Measurements from ENCODE around the gene KDM4C. TPM values are rescaled to one million over a fixed set of nuclear protein-coding genes. Genes with fewer than 3 reads are reported as not detected.

The KDM4C gene
- total RNA-seq, 4 donors from 2014 or later, result 32.3 to 41.4 (median 35.3) TPM

DNA sequence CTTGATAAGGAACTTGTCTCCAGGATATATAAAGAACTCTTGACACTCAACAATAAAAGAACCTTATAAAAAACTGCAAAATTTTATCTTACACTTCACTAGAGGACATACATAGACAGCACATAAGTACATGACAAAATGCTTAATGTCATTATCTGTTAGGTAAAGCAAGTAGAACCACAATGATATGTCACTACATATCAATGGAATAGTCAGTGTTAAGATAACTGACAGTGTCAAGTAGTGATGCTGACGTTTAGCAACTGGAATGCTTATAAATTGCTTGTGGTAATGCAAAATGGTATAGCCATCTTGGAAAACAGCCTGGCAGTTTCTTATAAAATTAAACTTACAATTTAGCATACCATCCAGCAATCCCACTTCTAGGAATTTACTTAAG, 314.1 kb downstream of the KDM4C start:
- intact Hi-C loops (cut with DNase I; ENCODE audit: low total_unique reads), result no loop called here
- no peak overlapping the region for H3K4me3 ChIP-seq (ENCODE audit: low read depth, poor library complexity, severe bottlenecking)
- TF ChIP-seq, protein P1, sequence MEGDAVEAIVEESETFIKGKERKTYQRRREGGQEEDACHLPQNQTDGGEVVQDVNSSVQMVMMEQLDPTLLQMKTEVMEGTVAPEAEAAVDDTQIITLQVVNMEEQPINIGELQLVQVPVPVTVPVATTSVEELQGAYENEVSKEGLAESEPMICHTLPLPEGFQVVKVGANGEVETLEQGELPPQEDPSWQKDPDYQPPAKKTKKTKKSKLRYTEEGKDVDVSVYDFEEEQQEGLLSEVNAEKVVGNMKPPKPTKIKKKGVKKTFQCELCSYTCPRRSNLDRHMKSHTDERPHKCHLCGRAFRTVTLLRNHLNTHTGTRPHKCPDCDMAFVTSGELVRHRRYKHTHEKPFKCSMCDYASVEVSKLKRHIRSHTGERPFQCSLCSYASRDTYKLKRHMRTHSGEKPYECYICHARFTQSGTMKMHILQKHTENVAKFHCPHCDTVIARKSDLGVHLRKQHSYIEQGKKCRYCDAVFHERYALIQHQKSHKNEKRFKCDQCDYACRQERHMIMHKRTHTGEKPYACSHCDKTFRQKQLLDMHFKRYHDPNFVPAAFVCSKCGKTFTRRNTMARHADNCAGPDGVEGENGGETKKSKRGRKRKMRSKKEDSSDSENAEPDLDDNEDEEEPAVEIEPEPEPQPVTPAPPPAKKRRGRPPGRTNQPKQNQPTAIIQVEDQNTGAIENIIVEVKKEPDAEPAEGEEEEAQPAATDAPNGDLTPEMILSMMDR (IDR thresholded peaks at IDR 0.05), result no peak
- TF ChIP-seq POLR2A (IDR thresholded peaks at IDR 0.05), result no peak
- WGBS, 2 donors, result 79 to 86% methylated on average over 1 of the region's 1 CpG
- DNase-seq (ENCODE audit: low spot score in 2 of 2), result no peak

DNA sequence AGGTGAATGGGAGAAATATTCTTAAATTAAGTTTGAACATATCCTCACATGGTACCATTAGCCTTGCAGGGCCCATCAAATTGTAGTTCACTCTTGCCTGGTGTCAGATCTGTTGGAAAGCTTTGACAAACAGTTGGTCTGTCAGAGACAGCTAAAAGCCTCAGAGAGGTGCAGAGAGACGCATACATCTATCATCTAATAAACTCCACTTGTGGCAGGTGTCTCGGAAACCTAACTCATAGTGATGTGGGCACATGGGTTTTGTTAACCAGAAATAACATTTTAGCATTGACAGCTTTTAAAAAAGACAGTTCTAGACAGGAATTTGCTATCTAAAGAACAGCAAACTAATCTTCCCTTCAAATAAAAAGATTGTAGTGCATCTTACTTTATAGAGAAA, 315.9 kb downstream of the KDM4C start:
- WGBS, 2 donors, result 92 to 96% methylated on average over 2 of the region's 2 CpGs
- H3K4me3 ChIP-seq (ENCODE audit: low read depth, poor library complexity, severe bottlenecking), result no peak overlapping the region
- no peak for DNase-seq (ENCODE audit: low spot score in 2 of 2)
- TF ChIP-seq, protein P1 (IDR thresholded peaks at IDR 0.05), result no peak
- TF ChIP-seq POLR2A (IDR thresholded peaks at IDR 0.05), result no peak
- intact Hi-C loops (cut with DNase I; ENCODE audit: low total_unique reads), result no loop called here

DNA sequence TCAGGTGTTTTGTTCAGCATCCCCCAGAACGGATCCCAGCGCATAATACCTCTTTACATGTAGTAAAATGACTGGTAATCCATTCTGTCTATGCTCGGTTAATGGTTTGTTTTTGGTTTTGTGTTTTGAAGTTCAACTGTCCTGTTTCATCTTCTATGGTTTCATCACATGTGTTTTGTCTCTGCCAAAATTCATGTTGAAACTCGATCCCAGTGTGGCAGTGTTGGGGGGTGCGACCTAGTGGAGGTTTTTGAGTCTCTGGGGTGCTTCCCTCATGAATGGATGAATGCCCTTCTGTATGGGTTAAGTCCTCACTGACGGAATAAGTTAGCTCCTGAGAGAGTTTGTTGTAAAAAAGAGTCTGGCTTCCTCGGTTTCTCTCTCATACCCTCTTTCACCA, 317.4 kb downstream of the KDM4C start:
- 89 to 91% methylated on average over 7 of the region's 7 CpGs for WGBS, 2 donors
- DNase-seq (ENCODE audit: low spot score in 2 of 2), result no peak
- intact Hi-C loops (cut with DNase I; ENCODE audit: low total_unique reads), result no loop called here
- no peak overlapping the region for H3K4me3 ChIP-seq (ENCODE audit: low read depth, poor library complexity, severe bottlenecking)
- TF ChIP-seq, protein P1 (IDR thresholded peaks at IDR 0.05), result no peak
- no peak for TF ChIP-seq POLR2A (IDR thresholded peaks at IDR 0.05)

DNA sequence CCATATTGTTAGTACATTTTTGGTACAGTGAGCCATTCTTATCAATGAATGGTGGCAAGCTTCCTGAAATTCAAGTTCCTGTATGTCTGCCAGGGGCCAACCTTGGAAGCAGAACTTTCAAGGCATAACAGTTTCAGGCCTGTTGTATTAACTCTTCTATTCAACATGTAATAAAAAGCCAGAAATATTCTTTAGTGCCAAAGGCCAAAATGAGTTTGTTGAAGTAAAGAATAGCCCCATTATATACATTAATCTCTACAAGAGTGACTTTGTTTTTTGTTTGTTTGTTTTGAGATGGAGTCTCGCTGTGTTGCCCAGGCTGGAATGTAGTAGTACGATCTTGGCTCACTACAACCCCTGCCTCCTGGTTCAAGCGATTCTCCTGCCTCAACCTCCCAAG, 321.3 kb downstream of the KDM4C start:
- intact Hi-C loops (cut with DNase I; ENCODE audit: low total_unique reads), result no loop called here
- WGBS, 2 donors, result 94 to 95% methylated on average over 3 of the region's 3 CpGs

DNA sequence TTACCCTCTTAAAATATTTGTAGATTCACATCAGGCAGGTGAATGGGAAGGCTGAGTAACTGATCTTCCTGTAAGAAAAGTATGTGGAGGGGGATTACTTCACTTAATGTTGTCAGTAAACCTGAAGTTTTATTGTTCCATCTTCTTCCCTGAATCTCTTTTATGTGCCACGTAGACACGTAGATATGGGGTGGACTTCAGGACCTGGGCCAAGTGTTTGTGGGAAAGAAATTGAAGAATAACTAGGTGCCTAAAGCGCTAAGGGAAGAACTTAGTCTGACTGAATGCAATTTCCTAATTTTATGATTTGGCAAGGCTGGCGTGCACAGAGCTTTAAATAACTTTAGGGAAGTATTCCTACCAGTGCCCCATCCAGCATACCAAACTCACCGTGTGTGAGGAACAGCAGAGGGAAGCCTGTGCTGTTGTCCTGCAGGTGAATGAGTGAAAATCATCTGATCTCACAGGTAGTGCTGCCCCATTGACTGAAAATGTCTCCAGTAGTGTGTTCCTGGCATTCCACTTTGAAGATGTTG, 323.4 kb downstream of the KDM4C start:
- WGBS, 2 donors, result 64 to 78% methylated on average over 5 of the region's 5 CpGs
- no peak overlapping the region for H3K4me3 ChIP-seq (ENCODE audit: low read depth, poor library complexity, severe bottlenecking)
- TF ChIP-seq, protein P1 (IDR thresholded peaks at IDR 0.05), result no peak
- TF ChIP-seq POLR2A (IDR thresholded peaks at IDR 0.05), result no peak
- intact Hi-C loops (cut with DNase I; ENCODE audit: low total_unique reads), result no loop called here
- DNase-seq (ENCODE audit: low spot score in 2 of 2), result no peak

More for the DNA sequence above, 321.3 kb downstream of the KDM4C start:
- TF ChIP-seq POLR2A (IDR thresholded peaks at IDR 0.05), result no peak
- TF ChIP-seq, protein P1 (IDR thresholded peaks at IDR 0.05), result no peak
- H3K4me3 ChIP-seq (ENCODE audit: low read depth, poor library complexity, severe bottlenecking), result no peak overlapping the region
- DNase-seq (ENCODE audit: low spot score in 2 of 2), result no peak

DNA sequence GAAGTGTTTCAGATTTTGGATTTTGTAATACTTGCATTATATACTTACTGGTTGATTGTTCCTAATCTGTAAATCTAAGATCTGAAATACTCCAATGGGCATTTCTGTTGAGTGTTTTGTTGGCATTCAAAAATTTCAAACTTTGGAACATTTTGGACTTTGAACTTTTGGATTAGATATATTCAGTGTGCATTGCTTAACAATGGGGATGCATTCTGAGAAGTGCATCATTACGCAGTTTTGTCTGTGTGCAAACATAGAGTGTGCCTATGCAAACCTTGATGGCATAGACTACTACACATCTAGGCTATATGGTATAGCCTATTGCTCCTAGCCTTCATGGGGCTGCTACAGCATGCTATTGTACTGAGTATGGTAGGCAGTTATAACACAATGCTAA, 325.4 kb downstream of the KDM4C start:
- intact Hi-C loops (cut with DNase I; ENCODE audit: low total_unique reads), result no loop called here
- WGBS, 2 donors, result 97 to 100% methylated on average over 1 of the region's 1 CpG
- no peak overlapping the region for H3K4me3 ChIP-seq (ENCODE audit: low read depth, poor library complexity, severe bottlenecking)
- no peak for TF ChIP-seq POLR2A (IDR thresholded peaks at IDR 0.05)
- TF ChIP-seq, protein P1 (IDR thresholded peaks at IDR 0.05), result no peak
- DNase-seq (ENCODE audit: low spot score in 2 of 2), result no peak
